HCT116 (cell line): Measurements from ENCODE around the gene B3GALT6. TPM values are rescaled to one million over a fixed set of nuclear protein-coding genes. Genes with fewer than 3 reads are reported as not detected.

ENCODE experiments used
- ATAC-seq: fragments of 200-7000 bp; cut with Tn5 transposase; 2 replicates; pipeline ENCODE4 v1.9.1; 2020; ENCODE audit warnings: mild to moderate bottlenecking, moderate library complexity
- BruUV-seq: library from RNA; stranded (reverse); fragments of 400-500 nt; replicated peaks from 2 replicates; lab custom pipeline; 2021; lab: Mats Ljungman, UMichigan
- CTCF ChIA-PET: fragments of 300-600 bp; sonication (Branson Sonifier 250); formaldehyde crosslinking; loops from one replicate; lab custom pipeline; 2021; ENCODE audit warnings: antibody characterized with exemption; lab: Charles Lee
- POLR2A ChIA-PET: fragments of 300-600, 350-600 bp; sonication (Branson Sonifier 250); formaldehyde crosslinking; loops from one replicate; lab custom pipeline; 2021; ENCODE audit warnings: antibody characterized with exemption; lab: Charles Lee
- RAD21 ChIA-PET, 2 experiments: fragments of 300-600 bp; sonication (Branson Sonifier 250); formaldehyde crosslinking; loops; one replicate each; lab custom pipeline; 2023; ENCODE audit warnings: low total read pairs in 2 of 2; ENCODE audit not compliant: uncharacterized antibody in 2 of 2, unreplicated experiment in 2 of 2, low non-redundant PET in 1 of 2; lab: Charles Lee
- DNase-seq: peaks from one replicate; pipeline ENCODE4 v3.0.0-alpha.2; 2010; ENCODE audit warnings: low read depth, low spot score
- H2AFZ ChIP-seq: fragments of 200-600 bp; shearing (Covaris generic), sonication (generic); 2 replicates; pipeline ENCODE4 v1.6.1; 2017; ENCODE audit warnings: low read depth, mixed run types, mixed read lengths, antibody characterized with exemption, low read length; ENCODE audit not compliant: poor library complexity, severe bottlenecking
- H3K27ac ChIP-seq: 2 replicates; pipeline ENCODE4 v1.5.1; 2012; ENCODE audit warnings: low read depth, low read length
- H3K27me3 ChIP-seq: fragments of 200-600 bp; sonication (generic); 2 replicates; pipeline ENCODE4 v1.6.1; 2016; ENCODE audit warnings: mixed run types, low read length, mixed read lengths; ENCODE audit not compliant: insufficient read depth
- H3K36me3 ChIP-seq, 2 experiments: fragments of 200-500 bp in 1 of 2; fragments of 200-600 bp in 1 of 2; sonication (Bioruptor generic) in 1 of 2; sonication (generic) in 1 of 2; 2 replicates each; pipeline versions ENCODE4 v1.5.1 to v1.6.1; 2014 to 2016; ENCODE audit warnings: low read length in 2 of 2, inconsistent platforms in 1 of 2, mixed read lengths in 1 of 2, mixed run types in 1 of 2; ENCODE audit not compliant: insufficient read depth in 2 of 2, control insufficient read depth in 1 of 2
- H3K4me1 ChIP-seq, 2 experiments: fragments of 200-600 bp in 1 of 2; sonication (generic) in 1 of 2; 2 replicates each; pipeline versions ENCODE4 v1.5.1 to v1.6.1; 2012 to 2017; ENCODE audit warnings: low read length in 2 of 2, inconsistent platforms in 1 of 2, mild to moderate bottlenecking in 1 of 2, mixed read lengths in 1 of 2, mixed run types in 1 of 2, moderate library complexity in 1 of 2; ENCODE audit not compliant: insufficient read depth in 2 of 2, control insufficient read depth in 1 of 2
- H3K4me2 ChIP-seq: fragments of 200-600 bp; sonication (generic); 2 replicates; pipeline ENCODE4 v1.6.1; 2017; ENCODE audit warnings: mixed run types, low read length, mixed read lengths
- H3K4me3 ChIP-seq, 2 experiments: fragments of 200-600 bp in 1 of 2; sonication (generic) in 1 of 2; replicated peaks in 1 of 2; 2 replicates each; pipeline ENCODE4 v1.5.1; 2011 to 2016; ENCODE audit warnings: low read length in 2 of 2, control low read depth in 1 of 2, low read depth in 1 of 2, mild to moderate bottlenecking in 1 of 2, mixed read lengths in 1 of 2, mixed run types in 1 of 2
- H3K79me2 ChIP-seq: fragments of 200-600 bp; sonication (generic); 2 replicates; pipeline ENCODE4 v1.6.1; 2017; ENCODE audit warnings: mild to moderate bottlenecking, mixed run types, low read length, moderate library complexity, mixed read lengths; ENCODE audit not compliant: insufficient read depth
- H3K9ac ChIP-seq: fragments of 200-600 bp; sonication (generic); 2 replicates; pipeline ENCODE4 v1.6.1; 2016; ENCODE audit warnings: low read length, mixed read lengths
- H3K9me2 ChIP-seq: fragments of 200-600 bp; sonication (generic), shearing (Covaris generic); 2 replicates; pipeline ENCODE4 v1.6.1; 2017; ENCODE audit warnings: mixed run types, mild to moderate bottlenecking, moderate library complexity; ENCODE audit not compliant: insufficient read depth
- H3K9me3 ChIP-seq, 2 experiments: fragments of 200-500 bp in 1 of 2; fragments of 200-600 bp in 1 of 2; sonication (Bioruptor generic) in 1 of 2; sonication (generic) in 1 of 2; 2 replicates each; pipeline ENCODE4 v1.6.1; 2014 to 2017; ENCODE audit warnings: low read length in 2 of 2, mixed read lengths in 2 of 2, inconsistent platforms in 1 of 2, low read depth in 1 of 2, mild to moderate bottlenecking in 1 of 2, mixed run types in 1 of 2, moderate library complexity in 1 of 2; ENCODE audit not compliant: control insufficient read depth in 1 of 2, insufficient read depth in 1 of 2
- H4K20me1 ChIP-seq: fragments of 200-600 bp; sonication (generic), shearing (Covaris generic); 2 replicates; pipeline ENCODE4 v1.6.1; 2017; ENCODE audit warnings: mixed run types, mild to moderate bottlenecking, moderate library complexity; ENCODE audit not compliant: insufficient read depth
- ELF1 ChIP-seq: IDR thresholded peaks from 2 replicates; pipeline ENCODE4 v1.6.1; 2012; ENCODE audit warnings: low read depth, borderline replicate concordance
- EZH2 ChIP-seq: fragments of 200-600 bp; sonication (generic); IDR thresholded peaks from 2 replicates; pipeline ENCODE4 v1.6.1; 2017; ENCODE audit warnings: antibody characterized with exemption, mixed run types
- FOSL1 ChIP-seq: IDR thresholded peaks from 2 replicates; pipeline ENCODE4 v1.6.1; 2012; ENCODE audit warnings: low read depth
- POLR2A ChIP-seq: IDR thresholded peaks from 2 replicates; pipeline ENCODE4 v1.7.0; 2011; ENCODE audit warnings: borderline replicate concordance; ENCODE audit not compliant: insufficient read depth, insufficient read length; ENCODE audit errors: extremely low read depth
- POLR2AphosphoS5 ChIP-seq: IDR thresholded peaks from 2 replicates; pipeline ENCODE4 v1.6.1; 2011; ENCODE audit warnings: mild to moderate bottlenecking, low read depth, low read length, moderate library complexity
- RAD21 ChIP-seq: IDR thresholded peaks from 2 replicates; pipeline ENCODE4 v1.6.1; 2012; ENCODE audit warnings: low read depth, mild to moderate bottlenecking
- SP1 ChIP-seq: IDR thresholded peaks from 2 replicates; pipeline ENCODE4 v1.6.1; 2012; ENCODE audit warnings: low read depth
- YY1 ChIP-seq: IDR thresholded peaks from 2 replicates; pipeline ENCODE4 v1.6.1; 2011; ENCODE audit warnings: low read length, low read depth, moderate library complexity, mild to moderate bottlenecking; ENCODE audit not compliant: insufficient replicate concordance; ENCODE audit errors: extremely low read depth
- ZFX ChIP-seq: fragments of 450-650 bp; IDR thresholded peaks from 2 replicates; pipeline ENCODE4 v1.6.1; 2017
- ZNF274 ChIP-seq: fragments of 200-500 bp; sonication (Bioruptor generic); IDR thresholded peaks from 2 replicates; pipeline ENCODE4 v1.6.1; 2014; ENCODE audit warnings: mild to moderate bottlenecking, low read depth, low read length, inconsistent platforms
- intact Hi-C: fragments of 100-400 bp; cut with micrococcal nuclease; formaldehyde crosslinking; loops from 2 replicates; pipeline ENCODE4 v1.10.0; 2022
- total RNA-seq: library from RNA; stranded (reverse); gene quantifications from one replicate; pipeline ENCODE4 v1.2.1, GENCODE V29; 2021; ENCODE audit not compliant: unreplicated experiment
- TF ChIP-seq, protein P1 (sequence below): IDR thresholded peaks from 2 replicates; pipeline ENCODE4 v1.6.1; 2012
- TF ChIP-seq, protein P2 (sequence below): IDR thresholded peaks from 2 replicates; pipeline ENCODE4 v1.6.1; 2012
- TF ChIP-seq, protein P3 (sequence below): IDR thresholded peaks from 2 replicates; pipeline ENCODE4 v1.6.1; 2012; ENCODE audit warnings: low read depth

The B3GALT6 gene
- total RNA-seq, 1 experiment from 2014 or later: 16.3 TPM

DNA sequence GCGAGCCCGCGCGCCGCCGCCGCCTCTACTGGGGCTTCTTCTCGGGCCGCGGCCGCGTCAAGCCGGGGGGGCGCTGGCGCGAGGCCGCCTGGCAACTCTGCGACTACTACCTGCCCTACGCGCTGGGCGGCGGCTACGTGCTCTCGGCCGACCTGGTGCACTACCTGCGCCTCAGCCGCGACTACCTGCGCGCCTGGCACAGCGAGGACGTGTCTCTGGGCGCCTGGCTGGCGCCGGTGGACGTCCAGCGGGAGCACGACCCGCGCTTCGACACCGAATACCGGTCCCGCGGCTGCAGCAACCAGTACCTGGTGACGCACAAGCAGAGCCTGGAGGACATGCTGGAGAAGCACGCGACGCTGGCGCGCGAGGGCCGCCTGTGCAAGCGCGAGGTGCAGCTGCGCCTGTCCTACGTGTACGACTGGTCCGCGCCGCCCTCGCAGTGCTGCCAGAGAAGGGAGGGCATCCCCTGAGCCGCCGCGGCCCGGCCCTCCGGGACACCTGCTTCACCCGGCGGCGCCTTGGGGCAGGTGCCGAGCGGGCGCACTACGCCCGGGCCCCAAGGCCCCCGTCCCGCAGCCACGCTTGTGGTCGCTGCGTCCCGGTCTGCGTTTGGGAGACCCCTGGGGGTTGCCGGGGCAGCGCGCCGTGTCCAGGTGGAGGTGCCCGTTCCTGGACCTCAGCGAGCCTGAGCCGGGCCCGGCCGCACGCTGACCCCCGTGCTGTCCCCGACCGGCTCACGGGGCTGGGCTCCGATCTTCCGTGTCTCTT is 944 bp downstream of the B3GALT6 start:
- H3K36me3 ChIP-seq: peaks cover 5 to 14% of the 10 kb centered on the region in 2 experiments; a peak in 2 of 4 replicates
- H4K20me1 ChIP-seq: no peaks in the 10 kb centered on the region
- H2AFZ ChIP-seq: no peak overlapping the region
- H3K9me2 ChIP-seq: no peaks in the 10 kb centered on the region
- peak overlapping the region; percentile 98; the same call in 1 of the 2 replicates for H3K27ac ChIP-seq
- H3K4me1 ChIP-seq: peaks cover 5 to 31% of the 10 kb centered on the region in 2 experiments; a peak in 3 of 4 replicates
- no peaks in the 10 kb centered on the region for H3K9me3 ChIP-seq
- H3K4me2 ChIP-seq: peak overlapping the region; percentile 50
- no peak for DNase-seq
- CTCF ChIA-PET: no interaction called here
- H3K9ac ChIP-seq: no peak overlapping the region
- peaks cover 57% of the 10 kb centered on the region for H3K79me2 ChIP-seq
- POLR2A ChIA-PET: no interaction called here
- no TSS peak for BruUV-seq
- RAD21 ChIA-PET: no interaction called here
- peak overlapping the region in 1 of 2 experiments; percentile 26; a peak in 2 of 4 replicates for H3K4me3 ChIP-seq
- TF ChIP-seq RAD21 (no peak), SP1 (no peak), POLR2A (no peak), POLR2AphosphoS5 (no peak), FOSL1 (no peak), YY1 (no peak)
- TF ChIP-seq, protein P1, sequence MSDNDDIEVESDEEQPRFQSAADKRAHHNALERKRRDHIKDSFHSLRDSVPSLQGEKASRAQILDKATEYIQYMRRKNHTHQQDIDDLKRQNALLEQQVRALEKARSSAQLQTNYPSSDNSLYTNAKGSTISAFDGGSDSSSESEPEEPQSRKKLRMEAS: no peak
- TF ChIP-seq, protein P2, sequence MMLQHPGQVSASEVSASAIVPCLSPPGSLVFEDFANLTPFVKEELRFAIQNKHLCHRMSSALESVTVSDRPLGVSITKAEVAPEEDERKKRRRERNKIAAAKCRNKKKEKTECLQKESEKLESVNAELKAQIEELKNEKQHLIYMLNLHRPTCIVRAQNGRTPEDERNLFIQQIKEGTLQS: no peak
- TF ChIP-seq, all 23 proteins: peak for 0
- intact Hi-C loops: no loop called here
- ATAC-seq: no peak
- no peaks in the 10 kb centered on the region for H3K27me3 ChIP-seq

GRCh38 chr1:1233567-1233892 is 1.5 kb downstream of the B3GALT6 start:
- Histone ChIP-seq H3K79me2 (peaks cover 51% of the 10 kb centered on the region), H3K9ac (no peak overlapping the region), H2AFZ (no peak overlapping the region), H3K4me1 (peaks cover 11 to 37% of the 10 kb centered on the region in 2 experiments; a peak in 3 of 4 replicates), H4K20me1 (no peaks in the 10 kb centered on the region), H3K27ac (no peak overlapping the region; the same call in 1 of the 2 replicates), H3K27me3 (no peaks in the 10 kb centered on the region), H3K4me2 (no peak overlapping the region), H3K4me3 (no peak overlapping the region), H3K9me3 (no peaks in the 10 kb centered on the region), H3K36me3 (peaks cover 0 to 8% of the 10 kb centered on the region in 2 experiments; a peak in 1 of 4 replicates), H3K9me2 (no peaks in the 10 kb centered on the region)
- DNase-seq: no peak
- no peak for TF ChIP-seq FOSL1
- no peak for TF ChIP-seq ELF1
- no peak for TF ChIP-seq POLR2A
- no peak for TF ChIP-seq ZNF274
- TF ChIP-seq, protein P3, sequence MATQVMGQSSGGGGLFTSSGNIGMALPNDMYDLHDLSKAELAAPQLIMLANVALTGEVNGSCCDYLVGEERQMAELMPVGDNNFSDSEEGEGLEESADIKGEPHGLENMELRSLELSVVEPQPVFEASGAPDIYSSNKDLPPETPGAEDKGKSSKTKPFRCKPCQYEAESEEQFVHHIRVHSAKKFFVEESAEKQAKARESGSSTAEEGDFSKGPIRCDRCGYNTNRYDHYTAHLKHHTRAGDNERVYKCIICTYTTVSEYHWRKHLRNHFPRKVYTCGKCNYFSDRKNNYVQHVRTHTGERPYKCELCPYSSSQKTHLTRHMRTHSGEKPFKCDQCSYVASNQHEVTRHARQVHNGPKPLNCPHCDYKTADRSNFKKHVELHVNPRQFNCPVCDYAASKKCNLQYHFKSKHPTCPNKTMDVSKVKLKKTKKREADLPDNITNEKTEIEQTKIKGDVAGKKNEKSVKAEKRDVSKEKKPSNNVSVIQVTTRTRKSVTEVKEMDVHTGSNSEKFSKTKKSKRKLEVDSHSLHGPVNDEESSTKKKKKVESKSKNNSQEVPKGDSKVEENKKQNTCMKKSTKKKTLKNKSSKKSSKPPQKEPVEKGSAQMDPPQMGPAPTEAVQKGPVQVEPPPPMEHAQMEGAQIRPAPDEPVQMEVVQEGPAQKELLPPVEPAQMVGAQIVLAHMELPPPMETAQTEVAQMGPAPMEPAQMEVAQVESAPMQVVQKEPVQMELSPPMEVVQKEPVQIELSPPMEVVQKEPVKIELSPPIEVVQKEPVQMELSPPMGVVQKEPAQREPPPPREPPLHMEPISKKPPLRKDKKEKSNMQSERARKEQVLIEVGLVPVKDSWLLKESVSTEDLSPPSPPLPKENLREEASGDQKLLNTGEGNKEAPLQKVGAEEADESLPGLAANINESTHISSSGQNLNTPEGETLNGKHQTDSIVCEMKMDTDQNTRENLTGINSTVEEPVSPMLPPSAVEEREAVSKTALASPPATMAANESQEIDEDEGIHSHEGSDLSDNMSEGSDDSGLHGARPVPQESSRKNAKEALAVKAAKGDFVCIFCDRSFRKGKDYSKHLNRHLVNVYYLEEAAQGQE: no peak
- no peak for TF ChIP-seq ZFX
- no peak for TF ChIP-seq EZH2
- intact Hi-C loops: no loop called here
- ChIA-PET POLR2A (no interaction called here), RAD21 (no interaction called here), CTCF (no interaction called here)
- no TSS peak for BruUV-seq
- no peak for ATAC-seq
